Left ventricle myocardium inferior (tissue), 1 donor: ENCODE data around the gene SEC22B. TPM values are rescaled to one million over a fixed set of nuclear protein-coding genes. Genes with fewer than 3 reads are reported as not detected.
"Not testable (repeated sequence)": the region's sequence is repeated elsewhere in the genome, so short reads cannot be mapped to it uniquely, and the experiment has no call there.

Experiments used
- DNase-seq: peaks from one replicate; pipeline ENCODE4 v3.0.0-alpha.2; 2020
- H3K27ac ChIP-seq: fragments of 200-600 bp; replicated peaks from 2 replicates; pipeline ENCODE4 v1.8.0; 2021
- H3K27me3 ChIP-seq: fragments of 200-600 bp; 2 replicates; pipeline ENCODE4 v1.8.0; 2021; ENCODE audit warnings: low read depth
- H3K36me3 ChIP-seq: fragments of 200-600 bp; 2 replicates; pipeline ENCODE4 v1.8.0; 2021
- H3K4me1 ChIP-seq: fragments of 200-600 bp; 2 replicates; pipeline ENCODE4 v1.8.0; 2021
- H3K4me3 ChIP-seq: fragments of 200-600 bp; 2 replicates; pipeline ENCODE4 v1.8.0; 2021; ENCODE audit warnings: mild to moderate bottlenecking, moderate library complexity
- H3K9me3 ChIP-seq: fragments of 200-600 bp; replicated peaks from 2 replicates; pipeline ENCODE4 v1.8.0; 2021
- intact Hi-C: fragments of 100-400 bp; cut with micrococcal nuclease; formaldehyde crosslinking; loops from one replicate; pipeline ENCODE4 v1.11.0; 2022
- total RNA-seq: library from RNA; stranded (reverse); fragmentation: NEBNext Ultra II Directional; extraction: Animal tissue kit (Norgen Biotek cat#: 25700); gene quantifications from one replicate; pipeline ENCODE4 v1.2.1, GENCODE V29; 2021
- donor health status: DM: no; HTN: yes; CAD: no; lungs with severe emphysema.

SEC22B gene
- total RNA-seq, 1 donor from 2014 or later, result 16.4 TPM

DNA sequence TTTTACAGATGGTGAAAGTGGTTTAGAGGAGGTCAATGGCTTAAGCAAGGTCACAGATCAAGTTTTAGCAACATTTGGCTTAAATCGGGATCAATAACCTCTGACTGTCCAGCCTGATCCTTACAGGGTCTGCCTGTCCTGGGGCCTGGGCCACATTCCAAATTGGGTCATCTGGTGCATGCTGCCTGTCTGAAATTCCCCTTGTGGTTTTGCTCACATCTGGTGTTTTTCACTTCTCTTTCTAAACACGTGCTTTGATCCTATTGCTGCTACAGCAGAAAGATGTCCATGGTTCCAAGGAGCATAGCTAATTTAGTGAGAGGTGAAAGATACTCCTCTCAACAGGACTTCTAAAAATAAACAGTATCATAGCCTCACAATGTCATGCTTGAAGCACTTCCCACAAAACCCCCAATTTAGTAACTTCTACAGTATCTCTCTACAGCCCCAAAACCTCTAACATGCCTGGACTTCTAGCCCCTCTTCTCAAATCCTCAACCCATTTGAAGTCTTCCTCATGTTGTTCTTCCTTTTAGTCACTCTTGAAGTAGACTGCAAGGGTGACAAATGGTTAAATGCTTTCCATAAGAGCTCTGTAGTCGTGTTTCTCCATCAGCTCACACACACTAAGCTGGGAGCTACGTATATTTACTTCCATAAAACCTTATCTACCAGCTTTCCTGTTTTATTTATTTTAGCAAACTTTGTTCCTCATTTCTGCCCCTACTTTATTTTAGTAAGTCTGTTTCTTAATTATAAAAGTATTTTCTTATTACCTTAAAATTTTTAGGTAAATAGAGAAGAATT, 58.7 kb downstream of the SEC22B start:
- H3K27me3 ChIP-seq, H3K36me3 ChIP-seq, H3K9me3 ChIP-seq, H3K4me3 ChIP-seq, intact Hi-C loops, H3K4me1 ChIP-seq: not testable (repeated sequence)
- H3K27ac ChIP-seq, result peak overlapping the region; percentile 19
- DNase-seq, result peak; percentile 46

DNA sequence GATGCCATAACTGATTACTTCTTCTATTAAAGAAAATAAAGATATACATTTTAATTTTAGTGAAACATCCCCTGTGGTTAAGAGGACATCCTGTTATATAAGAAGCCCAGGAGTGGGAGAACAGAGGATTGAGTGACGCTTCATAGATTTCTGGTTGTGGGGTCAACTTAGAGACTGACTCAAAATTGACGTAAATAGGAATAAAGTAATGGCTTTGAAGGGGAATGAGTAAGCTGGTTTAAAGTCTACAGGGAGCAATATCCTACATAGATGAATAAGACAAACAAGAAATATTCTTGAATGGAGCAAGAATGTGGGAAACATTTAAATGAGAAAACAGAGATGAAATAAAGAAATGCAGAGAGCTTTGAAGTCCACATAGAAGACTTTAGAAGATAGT, 60.2 kb downstream of the SEC22B start:
- H3K9me3 ChIP-seq, DNase-seq, H3K4me3 ChIP-seq, intact Hi-C loops, H3K27ac ChIP-seq, H3K27me3 ChIP-seq, H3K4me1 ChIP-seq, H3K36me3 ChIP-seq: not testable (repeated sequence)

DNA sequence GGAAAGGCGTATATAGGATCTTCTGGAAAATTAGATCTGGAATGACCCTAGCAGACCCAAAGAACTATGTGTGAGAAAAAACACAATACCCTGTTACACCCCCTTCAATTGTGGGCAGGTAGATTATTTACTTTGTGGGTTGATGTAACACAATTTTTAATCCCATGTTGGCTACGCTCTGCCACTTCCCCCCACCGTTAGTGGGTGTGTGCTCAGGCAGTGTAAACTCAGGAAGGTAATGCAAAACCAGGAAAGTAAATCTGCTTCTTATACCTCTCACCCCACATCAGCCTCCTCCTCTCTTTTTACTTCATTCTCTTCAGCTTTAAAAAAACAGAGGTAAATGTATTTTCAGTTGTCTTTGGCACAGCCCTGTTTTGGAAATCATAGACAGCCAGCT, 63.2 kb downstream of the SEC22B start:
- intact Hi-C loops, H3K27me3 ChIP-seq, H3K4me3 ChIP-seq, H3K27ac ChIP-seq, DNase-seq, H3K9me3 ChIP-seq, H3K36me3 ChIP-seq, H3K4me1 ChIP-seq: not testable (repeated sequence)

DNA sequence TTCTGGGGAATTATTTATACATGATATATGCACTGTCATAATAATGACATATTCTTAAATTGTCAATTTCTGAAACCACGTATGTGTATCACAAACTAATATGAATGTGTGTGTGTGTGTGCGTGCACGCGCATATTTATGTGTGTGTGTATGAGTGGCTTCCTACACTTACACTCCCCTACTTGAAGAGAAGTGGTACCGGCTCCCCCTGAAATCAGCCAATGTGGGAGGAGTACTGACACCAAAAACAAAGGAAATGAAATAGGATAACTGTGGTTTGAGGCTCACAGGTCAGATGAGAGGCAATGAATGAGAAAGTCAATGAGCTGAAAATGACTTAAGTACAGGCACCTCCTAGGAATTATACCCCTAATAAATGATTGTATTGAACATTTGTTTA, 64.1 kb downstream of the SEC22B start:
- intact Hi-C loops, DNase-seq, H3K36me3 ChIP-seq, H3K9me3 ChIP-seq, H3K4me1 ChIP-seq, H3K27me3 ChIP-seq, H3K27ac ChIP-seq, H3K4me3 ChIP-seq: not testable (repeated sequence)

DNA sequence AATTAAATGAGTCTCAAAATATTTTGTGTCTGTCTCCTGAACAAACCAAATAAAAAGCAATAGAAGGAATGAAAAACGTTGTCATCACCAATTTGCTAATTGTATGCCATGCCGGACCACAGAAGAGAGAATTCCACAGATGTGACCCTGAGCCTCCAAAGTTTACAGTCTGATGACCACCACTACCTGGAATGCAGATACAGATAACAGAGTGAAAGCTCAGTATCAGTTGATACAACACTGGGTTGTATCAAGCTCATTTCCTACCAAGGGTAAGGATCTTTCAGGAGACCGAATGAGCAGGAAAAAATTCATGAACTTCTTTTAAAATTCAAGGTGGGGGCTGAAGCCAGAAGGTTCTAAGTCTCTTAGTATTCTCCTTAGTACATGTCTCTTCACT, 64.5 kb downstream of the SEC22B start:
- H3K4me1 ChIP-seq, result not testable (repeated sequence)

DNA sequence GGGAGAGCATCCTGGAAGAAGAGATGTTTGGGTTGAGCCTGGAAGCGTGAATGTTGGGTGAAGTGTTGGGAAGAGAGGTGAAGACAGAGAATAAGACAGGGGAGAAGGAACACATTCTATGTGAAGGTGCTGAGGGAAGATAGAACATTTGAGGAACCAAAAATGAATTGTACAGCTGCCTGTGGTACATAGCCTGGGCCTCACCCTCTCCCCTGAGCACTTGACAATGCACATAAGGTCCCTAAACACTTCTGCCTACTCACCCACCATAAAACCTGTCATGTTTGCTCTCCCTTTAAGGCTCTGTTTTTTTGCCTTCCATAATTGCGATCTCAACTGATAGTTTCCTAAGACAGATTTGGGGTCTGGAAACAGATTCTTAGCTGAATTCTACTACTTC, 65.3 kb downstream of the SEC22B start:
- H3K27me3 ChIP-seq, DNase-seq, H3K36me3 ChIP-seq, intact Hi-C loops, H3K9me3 ChIP-seq, H3K4me1 ChIP-seq, H3K4me3 ChIP-seq, H3K27ac ChIP-seq: not testable (repeated sequence)

More for the DNA sequence above, 64.5 kb downstream of the SEC22B start:
- H3K4me3 ChIP-seq, H3K27me3 ChIP-seq, H3K36me3 ChIP-seq, DNase-seq, intact Hi-C loops, H3K9me3 ChIP-seq, H3K27ac ChIP-seq: not testable (repeated sequence)

DNA sequence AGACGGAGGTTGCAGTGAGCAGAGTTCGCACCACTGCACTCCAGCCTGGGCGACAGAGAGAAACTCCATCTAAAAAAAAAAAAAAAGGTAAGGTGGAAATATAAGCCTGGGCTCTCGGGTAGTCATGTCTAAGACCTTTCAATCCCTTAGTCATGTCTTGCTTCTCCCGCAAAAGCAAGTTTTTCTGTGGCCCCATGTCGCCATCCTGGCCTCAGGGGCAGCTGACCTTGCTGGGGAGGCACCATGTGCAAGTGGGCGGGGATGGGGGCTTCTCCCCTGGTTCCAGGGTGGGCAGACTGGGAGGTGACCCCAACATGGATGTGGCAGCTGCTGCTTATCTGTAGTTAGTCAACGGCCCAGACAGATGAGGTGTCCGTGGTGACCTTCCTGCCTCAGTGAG, 66.7 kb downstream of the SEC22B start:
- H3K27ac ChIP-seq, H3K27me3 ChIP-seq, H3K9me3 ChIP-seq, H3K4me1 ChIP-seq, DNase-seq, H3K36me3 ChIP-seq, H3K4me3 ChIP-seq, intact Hi-C loops: not testable (repeated sequence)

DNA sequence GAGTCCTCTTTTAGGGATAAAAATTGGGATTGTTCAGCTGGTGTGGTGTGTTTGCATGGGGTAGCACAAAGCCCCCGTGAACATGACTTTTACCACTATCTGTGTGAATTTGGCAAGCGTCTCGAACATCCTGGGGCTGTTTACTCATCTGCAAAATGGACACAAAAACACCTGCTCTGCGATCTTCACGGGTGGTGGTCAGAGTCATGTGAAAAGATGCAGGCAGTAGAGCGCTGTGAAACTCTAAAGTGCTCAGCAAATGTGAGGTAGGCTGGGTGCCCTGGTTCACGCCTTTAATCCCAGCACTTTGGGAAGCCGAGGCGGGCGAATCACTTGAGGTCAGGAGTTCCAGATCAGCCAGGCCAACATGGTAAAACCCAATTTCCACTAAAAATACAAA, 67.1 kb downstream of the SEC22B start:
- DNase-seq, H3K27me3 ChIP-seq, H3K4me3 ChIP-seq, intact Hi-C loops, H3K36me3 ChIP-seq, H3K4me1 ChIP-seq, H3K9me3 ChIP-seq, H3K27ac ChIP-seq: not testable (repeated sequence)

DNA sequence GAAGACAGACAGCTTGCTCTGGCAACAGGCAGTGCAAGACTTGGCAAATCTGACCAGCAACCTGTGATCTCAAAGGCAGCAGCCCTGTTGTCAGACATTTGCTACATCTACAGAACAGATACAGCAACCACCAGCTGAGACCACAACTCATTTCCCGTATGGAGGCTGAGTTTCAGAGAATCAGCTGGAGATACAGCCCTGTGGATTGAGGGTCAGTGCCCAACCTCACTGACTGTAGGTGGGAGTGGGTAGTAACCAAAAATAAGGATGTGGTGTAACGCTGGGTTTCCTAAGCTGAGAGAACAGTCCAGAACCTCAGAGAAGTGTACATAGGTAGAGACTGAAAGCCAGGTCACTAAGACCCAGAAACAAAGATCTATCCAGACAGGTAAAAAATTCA, 71.0 kb downstream of the SEC22B start:
- intact Hi-C loops, H3K4me1 ChIP-seq, DNase-seq: not testable (repeated sequence)

DNA sequence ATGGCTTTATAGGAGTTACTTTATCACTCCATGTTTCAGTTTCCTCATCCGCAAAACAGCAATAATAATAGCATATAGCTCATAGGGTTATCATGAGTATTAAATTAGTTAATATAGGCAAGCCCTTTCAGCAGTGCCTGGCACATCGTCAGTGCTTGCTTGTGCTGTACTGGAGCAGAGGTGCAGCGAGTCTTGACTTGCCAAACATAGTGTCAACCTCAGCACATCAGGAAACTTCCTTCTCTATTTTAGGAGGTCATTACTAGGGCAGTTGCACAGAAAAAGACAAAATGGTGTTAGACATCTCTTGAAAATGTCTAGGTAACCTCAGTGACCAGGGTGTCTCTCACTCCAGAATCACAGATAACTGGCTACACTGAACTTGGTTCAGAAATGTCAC, 72.6 kb downstream of the SEC22B start:
- H3K27ac ChIP-seq, H3K4me1 ChIP-seq, H3K27me3 ChIP-seq, intact Hi-C loops, DNase-seq, H3K9me3 ChIP-seq, H3K36me3 ChIP-seq, H3K4me3 ChIP-seq: not testable (repeated sequence)

More for the DNA sequence above, 71.0 kb downstream of the SEC22B start:
- H3K36me3 ChIP-seq, H3K27me3 ChIP-seq, H3K4me3 ChIP-seq, H3K27ac ChIP-seq, H3K9me3 ChIP-seq: not testable (repeated sequence)

DNA sequence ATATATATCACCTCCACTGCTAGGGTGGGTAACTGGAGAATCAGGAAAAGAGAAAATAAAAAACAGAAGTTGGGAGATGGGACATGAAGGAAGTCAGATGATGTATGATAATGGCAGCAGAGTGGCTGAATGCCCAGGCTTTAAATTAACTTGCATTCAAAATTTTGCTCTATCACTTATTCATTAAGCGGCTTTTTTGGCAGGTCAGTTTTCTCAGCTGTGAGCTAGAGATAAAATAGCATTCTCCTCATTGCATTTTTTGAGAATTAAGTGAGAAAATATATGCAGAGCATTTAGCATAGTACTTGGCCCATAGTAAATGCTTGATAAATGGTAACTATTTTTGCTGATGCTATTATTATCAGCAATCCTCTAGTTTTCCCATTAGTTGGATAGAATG, 74.7 kb downstream of the SEC22B start:
- DNase-seq, H3K36me3 ChIP-seq, H3K4me3 ChIP-seq, H3K27ac ChIP-seq, H3K4me1 ChIP-seq, H3K27me3 ChIP-seq, H3K9me3 ChIP-seq, intact Hi-C loops: not testable (repeated sequence)

Other genes with a start within 250 kb of the SEC22B start
- gene NOTCH2, start 106.9 kb downstream of the SEC22B start, total RNA-seq, result 16.1 TPM
- 1.2 TPM for gene NBPF8, start 238.5 kb upstream of the SEC22B start, total RNA-seq